ENCODE data around the gene SUCLG2.

The SUCLG2 gene

DNA sequence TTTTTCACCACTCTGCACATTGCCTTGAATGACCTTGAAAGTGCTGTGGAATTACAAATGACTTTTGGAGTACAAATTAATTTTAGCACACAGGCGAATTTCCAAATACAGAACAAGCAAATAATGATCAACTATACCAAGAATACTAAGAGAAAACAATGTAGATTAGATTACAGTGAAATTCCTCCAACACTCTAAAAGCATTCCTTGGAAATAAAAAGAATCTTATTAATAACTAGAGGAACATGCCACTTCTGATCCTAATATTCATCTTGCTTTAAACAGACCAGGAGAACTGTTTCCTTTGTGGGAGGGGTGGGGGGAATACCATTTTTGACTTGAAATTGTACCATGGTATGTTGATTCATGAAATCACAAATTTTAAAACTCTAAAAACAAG is 167.5 kb downstream of the SUCLG2 start:
- TF ChIP-seq, protein P1, sequence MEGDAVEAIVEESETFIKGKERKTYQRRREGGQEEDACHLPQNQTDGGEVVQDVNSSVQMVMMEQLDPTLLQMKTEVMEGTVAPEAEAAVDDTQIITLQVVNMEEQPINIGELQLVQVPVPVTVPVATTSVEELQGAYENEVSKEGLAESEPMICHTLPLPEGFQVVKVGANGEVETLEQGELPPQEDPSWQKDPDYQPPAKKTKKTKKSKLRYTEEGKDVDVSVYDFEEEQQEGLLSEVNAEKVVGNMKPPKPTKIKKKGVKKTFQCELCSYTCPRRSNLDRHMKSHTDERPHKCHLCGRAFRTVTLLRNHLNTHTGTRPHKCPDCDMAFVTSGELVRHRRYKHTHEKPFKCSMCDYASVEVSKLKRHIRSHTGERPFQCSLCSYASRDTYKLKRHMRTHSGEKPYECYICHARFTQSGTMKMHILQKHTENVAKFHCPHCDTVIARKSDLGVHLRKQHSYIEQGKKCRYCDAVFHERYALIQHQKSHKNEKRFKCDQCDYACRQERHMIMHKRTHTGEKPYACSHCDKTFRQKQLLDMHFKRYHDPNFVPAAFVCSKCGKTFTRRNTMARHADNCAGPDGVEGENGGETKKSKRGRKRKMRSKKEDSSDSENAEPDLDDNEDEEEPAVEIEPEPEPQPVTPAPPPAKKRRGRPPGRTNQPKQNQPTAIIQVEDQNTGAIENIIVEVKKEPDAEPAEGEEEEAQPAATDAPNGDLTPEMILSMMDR (conservative IDR thresholded peaks at IDR 0.05; ENCODE audit: low read depth, low read length): no peak
- DNase-seq (ENCODE audit: low read depth): no peak
- no peak overlapping the region for H3K4me3 ChIP-seq (ENCODE audit: low read length)

DNA sequence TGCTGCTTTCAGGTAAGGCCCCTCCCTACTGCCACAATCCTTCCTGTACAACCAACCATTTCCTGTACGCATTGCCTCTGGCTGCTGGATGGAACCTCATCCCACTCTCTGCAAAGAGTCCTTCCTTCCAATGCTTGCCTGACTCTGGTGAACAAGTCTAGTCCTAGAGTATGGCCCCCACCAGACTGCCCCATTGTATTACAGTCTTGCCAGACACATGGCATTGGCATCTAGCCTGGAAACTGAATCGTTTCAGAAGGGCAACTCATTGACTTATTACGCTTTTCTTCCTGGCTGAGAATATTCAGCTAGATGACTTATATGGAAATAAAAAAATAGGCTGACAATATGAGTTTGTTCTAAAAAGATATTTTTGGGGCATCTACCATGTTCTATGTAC is 170.3 kb downstream of the SUCLG2 start:
- TF ChIP-seq, protein P1 (conservative IDR thresholded peaks at IDR 0.05; ENCODE audit: low read depth, low read length): no peak
- H3K4me3 ChIP-seq (ENCODE audit: low read length): no peak overlapping the region
- no peak for DNase-seq (ENCODE audit: low read depth)

DNA sequence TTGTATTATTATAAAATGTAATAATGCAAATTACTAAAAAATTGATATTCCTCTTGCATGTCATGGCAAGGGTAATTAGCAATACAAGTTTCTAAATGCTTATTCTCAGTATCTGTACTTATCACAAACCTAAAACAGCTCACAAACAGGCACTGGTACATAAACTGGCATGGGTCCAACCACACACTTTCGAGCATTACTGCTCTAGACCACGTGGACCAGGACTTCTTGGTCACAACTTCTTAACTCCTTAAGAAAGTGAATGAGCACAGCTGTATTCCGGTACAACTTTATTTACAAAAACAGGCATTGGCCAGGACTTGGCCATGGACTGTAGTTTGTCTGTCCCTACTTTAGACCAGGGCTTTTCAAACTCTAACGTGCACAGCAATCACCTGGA is 173.3 kb downstream of the SUCLG2 start:
- no peak overlapping the region for H3K4me3 ChIP-seq (ENCODE audit: low read length)
- TF ChIP-seq, protein P1 (conservative IDR thresholded peaks at IDR 0.05; ENCODE audit: low read depth, low read length): no peak
- no peak for DNase-seq (ENCODE audit: low read depth)

DNA sequence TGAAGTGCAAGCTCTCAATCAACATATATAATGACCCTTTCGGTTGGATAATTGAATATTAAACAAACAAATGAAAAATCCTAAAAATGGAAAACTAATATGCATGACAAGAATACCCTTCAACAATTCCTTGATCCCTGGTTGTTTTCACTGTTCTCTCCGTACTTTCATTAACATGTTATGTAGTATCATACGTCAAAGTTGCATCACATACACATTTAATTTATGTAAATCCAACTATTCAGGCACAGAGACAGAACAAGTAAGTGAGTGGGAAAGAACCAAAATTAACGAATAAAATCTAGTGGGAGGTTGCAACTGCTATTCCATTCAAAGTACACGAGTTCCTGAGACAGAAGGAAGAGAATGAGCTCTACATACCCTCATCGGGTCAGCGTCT is 176.0 kb downstream of the SUCLG2 start:
- DNase-seq (ENCODE audit: low read depth): no peak
- TF ChIP-seq, protein P1 (conservative IDR thresholded peaks at IDR 0.05; ENCODE audit: low read depth, low read length): no peak
- no peak overlapping the region for H3K4me3 ChIP-seq (ENCODE audit: low read length)

DNA sequence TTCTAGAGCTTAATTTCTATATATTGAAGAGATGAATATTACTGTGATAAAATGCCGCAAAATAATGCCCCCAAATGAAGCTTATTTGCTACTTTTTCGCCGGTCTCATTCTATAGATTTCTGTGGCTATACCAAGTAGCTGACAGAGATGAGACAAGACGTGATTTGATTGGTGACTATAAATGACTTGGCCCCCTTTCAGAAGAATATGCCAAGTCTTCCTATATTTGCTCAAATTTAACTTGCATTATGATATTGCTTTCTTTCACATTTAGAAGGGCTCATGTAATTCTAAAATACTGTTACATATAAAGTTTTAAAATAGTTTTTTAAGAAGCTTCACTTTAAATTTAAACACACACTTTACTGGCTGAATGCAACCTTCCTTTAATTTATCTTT is 180.1 kb downstream of the SUCLG2 start:
- H3K4me3 ChIP-seq (ENCODE audit: low read length): no peak overlapping the region
- DNase-seq (ENCODE audit: low read depth): no peak
- TF ChIP-seq, protein P1 (conservative IDR thresholded peaks at IDR 0.05; ENCODE audit: low read depth, low read length): no peak

DNA sequence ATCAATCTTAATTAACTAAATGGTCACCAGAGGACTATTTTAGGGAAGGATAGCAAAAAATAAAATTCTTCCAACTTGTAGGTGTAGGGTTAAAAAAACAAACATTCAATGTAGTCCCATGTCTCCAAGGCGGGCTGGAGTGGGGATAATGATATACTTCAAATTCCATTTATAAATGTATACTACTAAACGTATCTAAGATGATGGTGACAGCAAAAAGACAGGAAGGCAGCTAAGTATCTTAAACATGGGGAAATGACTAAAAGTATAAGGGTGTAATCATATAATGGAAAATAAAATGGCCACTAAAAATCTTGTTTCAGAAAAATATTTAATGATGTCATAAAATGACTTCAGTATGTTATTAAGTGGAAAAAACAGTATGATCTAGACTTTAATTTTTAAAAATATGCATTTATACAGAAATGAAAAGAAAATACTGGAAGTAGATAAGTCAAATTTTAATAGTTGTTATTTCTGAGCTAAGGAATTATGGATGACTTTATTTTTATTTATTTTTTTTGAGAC is 181.7 kb downstream of the SUCLG2 start:
- TF ChIP-seq, protein P1 (conservative IDR thresholded peaks at IDR 0.05; ENCODE audit: low read depth, low read length): no peak
- no peak overlapping the region for H3K4me3 ChIP-seq (ENCODE audit: low read length)
- no peak for DNase-seq (ENCODE audit: low read depth)

DNA sequence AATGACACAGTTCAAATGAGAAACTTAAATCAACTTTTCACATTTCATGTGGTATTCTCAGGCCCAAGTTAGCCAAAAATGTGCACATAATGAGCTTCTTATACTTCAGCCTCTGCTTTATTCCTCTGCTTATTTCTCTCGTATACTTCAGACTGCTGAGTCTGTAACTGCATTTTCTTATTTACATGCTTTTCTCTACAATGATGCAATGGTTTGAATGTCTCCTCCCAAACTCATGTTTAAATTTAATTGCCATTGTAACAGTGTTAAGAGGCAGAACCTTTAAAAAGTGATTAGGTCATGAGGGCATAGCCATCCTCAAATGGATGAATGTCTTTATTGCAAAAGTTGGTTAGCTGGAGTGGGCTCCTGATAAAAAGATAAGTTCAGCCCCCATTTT is 184.2 kb downstream of the SUCLG2 start:
- no peak overlapping the region for H3K4me3 ChIP-seq (ENCODE audit: low read length)
- TF ChIP-seq, protein P1 (conservative IDR thresholded peaks at IDR 0.05; ENCODE audit: low read depth, low read length): no peak
- DNase-seq (ENCODE audit: low read depth): no peak
